ENCODE results near the gene TANC2. TPM values are rescaled to one million over a fixed set of nuclear protein-coding genes. Genes with fewer than 3 reads are reported as not detected.

The TANC2 gene
- polyA plus RNA-seq, 2 of the 4 experiments (the other 2 are of a cell fraction) = 16.3 to 33.7 TPM

GRCh38 chr17:62935523-62935922 is 30.5 kb upstream of the TANC2 start:
- no peak overlapping the region for H3K4me2 ChIP-seq
- peaks cover 5% of the 10 kb centered on the region; the same call in 2 of the 3 replicates for H3K9me3 ChIP-seq
- TF ChIP-seq, protein P1, sequence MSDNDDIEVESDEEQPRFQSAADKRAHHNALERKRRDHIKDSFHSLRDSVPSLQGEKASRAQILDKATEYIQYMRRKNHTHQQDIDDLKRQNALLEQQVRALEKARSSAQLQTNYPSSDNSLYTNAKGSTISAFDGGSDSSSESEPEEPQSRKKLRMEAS (IDR thresholded peaks at IDR 0.05) = no peak
- TF ChIP-seq ZFP36 (IDR thresholded peaks at IDR 0.05; ENCODE audit: borderline replicate concordance, partially characterized antibody) (no peak), TP53 (CRISPR knock-in tag; IDR thresholded peaks at IDR 0.05) (no peak), HDAC2 (IDR thresholded peaks at IDR 0.05) (no peak), ZSCAN20 (CRISPR knock-in tag; IDR thresholded peaks at IDR 0.05) (no peak), RARB (CRISPR knock-in tag; IDR thresholded peaks at IDR 0.05) (no peak), RFX5 (IDR thresholded peaks at IDR 0.05) (no peak), NFE2L2 (conservative IDR thresholded peaks at IDR 0.05; ENCODE audit: low read length) (no peak), FOSB (CRISPR knock-in tag; IDR thresholded peaks at IDR 0.05) (no peak), POLR2A (IDR thresholded peaks at IDR 0.05; ENCODE audit: low read length) (no peak), CBX8 (IDR thresholded peaks at IDR 0.05) (no peak), JUN (IDR thresholded peaks at IDR 0.05) (no peak), CHD4 (IDR thresholded peaks at IDR 0.05; ENCODE audit: borderline replicate concordance) (no peak)
- TF ChIP-seq, protein P2, sequence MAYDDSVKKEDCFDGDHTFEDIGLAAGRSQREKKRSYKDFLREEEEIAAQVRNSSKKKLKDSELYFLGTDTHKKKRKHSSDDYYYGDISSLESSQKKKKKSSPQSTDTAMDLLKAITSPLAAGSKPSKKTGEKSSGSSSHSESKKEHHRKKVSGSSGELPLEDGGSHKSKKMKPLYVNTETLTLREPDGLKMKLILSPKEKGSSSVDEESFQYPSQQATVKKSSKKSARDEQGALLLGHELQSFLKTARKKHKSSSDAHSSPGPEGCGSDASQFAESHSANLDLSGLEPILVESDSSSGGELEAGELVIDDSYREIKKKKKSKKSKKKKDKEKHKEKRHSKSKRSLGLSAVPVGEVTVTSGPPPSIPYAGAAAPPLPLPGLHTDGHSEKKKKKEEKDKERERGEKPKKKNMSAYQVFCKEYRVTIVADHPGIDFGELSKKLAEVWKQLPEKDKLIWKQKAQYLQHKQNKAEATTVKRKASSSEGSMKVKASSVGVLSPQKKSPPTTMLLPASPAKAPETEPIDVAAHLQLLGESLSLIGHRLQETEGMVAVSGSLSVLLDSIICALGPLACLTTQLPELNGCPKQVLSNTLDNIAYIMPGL (CRISPR knock-in tag; IDR thresholded peaks at IDR 0.05; ENCODE audit: borderline replicate concordance) = no peak
- WGBS (ENCODE audit: missing lambda C conversion rate) = 81% methylated on average over 2 of the region's 2 CpGs
- no peaks in the 10 kb centered on the region for H3K4me1 ChIP-seq
- CTCF ChIA-PET = interaction anchor here (0.8 to 2.2 kb wide), 7 partner anchors 7 to 40 kb away, joined by 3 to 10 read pairs (median 4); no protein-coding TSS in a partner anchor
- ATAC-seq (no peak), DNase-seq (ENCODE audit: low read depth in 1 of 2, low spot score in 1 of 2) (no peak), FAIRE-seq (no peak)
- no peak overlapping the region for H3K4me3 ChIP-seq
- POLR2A ChIA-PET = no interaction called here
- no peak overlapping the region for H3K27ac ChIP-seq

- Histone ChIP-seq H3K4me2 (no peak overlapping the region), H3K27ac (no peak overlapping the region), H3K4me3 (no peak overlapping the region), H3K9me3 (peaks cover 24% of the 10 kb centered on the region; the same call in 2 of the 3 replicates), H3K4me1 (no peaks in the 10 kb centered on the region)
- DNase-seq (ENCODE audit: low read depth in 1 of 2, low spot score in 1 of 2) = no peak
- ATAC-seq = no peak
- ChIA-PET CTCF (no interaction called here), POLR2A (no interaction called here)
- WGBS (ENCODE audit: missing lambda C conversion rate) = 3% methylated on average over 1 of the region's 1 CpG
- TF ChIP-seq RNF2 (IDR thresholded peaks at IDR 0.05; ENCODE audit: borderline replicate concordance, low read depth) (no peak), MAFK (IDR thresholded peaks at IDR 0.05; ENCODE audit: partially characterized antibody) (peak; percentile 96)
- FAIRE-seq = no peak
These were observed 28.4 kb upstream of the TANC2 start for GRCh38 chr17:62937606-62938005.

- Histone ChIP-seq H3K4me3 (no peak overlapping the region), H3K4me2 (no peak overlapping the region), H3K27ac (no peak overlapping the region), H3K9me3 (peaks cover 25% of the 10 kb centered on the region; the same call in 2 of the 3 replicates), H3K4me1 (no peaks in the 10 kb centered on the region)
- POLR2A ChIA-PET = no interaction called here
- ATAC-seq = no peak
- no peak for DNase-seq (ENCODE audit: low read depth in 1 of 2, low spot score in 1 of 2)
- WGBS (ENCODE audit: missing lambda C conversion rate) = 17% methylated on average over 4 of the region's 4 CpGs
- FAIRE-seq = no peak
- CTCF ChIA-PET = no interaction called here
- TF ChIP-seq GATA3 (IDR thresholded peaks at IDR 0.05; ENCODE audit: borderline replicate concordance) (no peak), CEBPB (IDR thresholded peaks at IDR 0.05) (0 out of 4 replicates have a peak, but pooled peaks of 1 of the 2 experiments have one; percentile 18)
These were observed 24.6 kb upstream of the TANC2 start for GRCh38 chr17:62941358-62941991.

DNA sequence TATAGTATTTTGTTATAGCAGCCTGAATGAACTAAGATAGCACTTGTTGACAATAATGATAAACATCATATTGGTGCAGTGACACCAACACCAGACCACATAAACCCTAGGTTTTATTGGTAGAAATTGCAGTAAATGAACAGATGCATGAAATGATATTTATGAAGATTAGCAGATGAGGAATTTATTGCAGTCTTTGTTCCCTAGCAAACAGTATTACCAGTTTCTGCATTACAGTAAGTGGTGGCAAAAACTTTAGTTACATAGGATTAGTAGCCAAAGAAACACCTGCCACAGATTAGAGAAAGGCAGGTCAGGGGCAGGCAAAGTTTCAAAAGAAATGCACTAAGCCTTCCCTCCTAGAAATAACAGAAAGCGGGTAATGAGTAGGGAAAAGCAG is 17.7 kb upstream of the TANC2 start:
- ATAC-seq (no peak), FAIRE-seq (no peak), DNase-seq (ENCODE audit: low read depth in 1 of 2, low spot score in 1 of 2) (no peak)
- no peak overlapping the region for H3K27ac ChIP-seq
- H3K4me1 ChIP-seq = peaks cover 10% of the 10 kb centered on the region
- no peak overlapping the region for H3K4me2 ChIP-seq
- CTCF ChIA-PET = interaction anchor here (1.3 kb wide), 1 partner anchor 11 kb away, joined by 3 read pairs; no protein-coding TSS in a partner anchor
- POLR2A ChIA-PET = no interaction called here
- 97% methylated on average over 1 of the region's 1 CpG for WGBS (ENCODE audit: missing lambda C conversion rate)
- no peaks in the 10 kb centered on the region for H3K9me3 ChIP-seq
- H3K4me3 ChIP-seq = no peak overlapping the region
- TF ChIP-seq POLR2A (IDR thresholded peaks at IDR 0.05; ENCODE audit: low read length) = no peak
- TF ChIP-seq ZC3H11A (IDR thresholded peaks at IDR 0.05) = no peak
- TF ChIP-seq NFE2L2 (conservative IDR thresholded peaks at IDR 0.05; ENCODE audit: low read length) = no peak
- TF ChIP-seq, protein P3, sequence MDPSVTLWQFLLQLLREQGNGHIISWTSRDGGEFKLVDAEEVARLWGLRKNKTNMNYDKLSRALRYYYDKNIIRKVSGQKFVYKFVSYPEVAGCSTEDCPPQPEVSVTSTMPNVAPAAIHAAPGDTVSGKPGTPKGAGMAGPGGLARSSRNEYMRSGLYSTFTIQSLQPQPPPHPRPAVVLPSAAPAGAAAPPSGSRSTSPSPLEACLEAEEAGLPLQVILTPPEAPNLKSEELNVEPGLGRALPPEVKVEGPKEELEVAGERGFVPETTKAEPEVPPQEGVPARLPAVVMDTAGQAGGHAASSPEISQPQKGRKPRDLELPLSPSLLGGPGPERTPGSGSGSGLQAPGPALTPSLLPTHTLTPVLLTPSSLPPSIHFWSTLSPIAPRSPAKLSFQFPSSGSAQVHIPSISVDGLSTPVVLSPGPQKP (IDR thresholded peaks at IDR 0.05; ENCODE audit: low read depth, low read length) = no peak
- TF ChIP-seq KDM5A (IDR thresholded peaks at IDR 0.05) = no peak
- TF ChIP-seq, protein P2 (CRISPR knock-in tag; IDR thresholded peaks at IDR 0.05; ENCODE audit: borderline replicate concordance) = no peak
- TF ChIP-seq HDAC2 (IDR thresholded peaks at IDR 0.05) = no peak
- no peak for TF ChIP-seq RCOR1 (IDR thresholded peaks at IDR 0.05; ENCODE audit: low read depth, low read length)
- no peak for TF ChIP-seq RFX5 (IDR thresholded peaks at IDR 0.05)
- TF ChIP-seq ZNF302 (CRISPR knock-in tag; IDR thresholded peaks at IDR 0.05) = no peak
- TF ChIP-seq KDM1A (IDR thresholded peaks at IDR 0.05; ENCODE audit: low read depth) = no peak
- TF ChIP-seq, protein P4, sequence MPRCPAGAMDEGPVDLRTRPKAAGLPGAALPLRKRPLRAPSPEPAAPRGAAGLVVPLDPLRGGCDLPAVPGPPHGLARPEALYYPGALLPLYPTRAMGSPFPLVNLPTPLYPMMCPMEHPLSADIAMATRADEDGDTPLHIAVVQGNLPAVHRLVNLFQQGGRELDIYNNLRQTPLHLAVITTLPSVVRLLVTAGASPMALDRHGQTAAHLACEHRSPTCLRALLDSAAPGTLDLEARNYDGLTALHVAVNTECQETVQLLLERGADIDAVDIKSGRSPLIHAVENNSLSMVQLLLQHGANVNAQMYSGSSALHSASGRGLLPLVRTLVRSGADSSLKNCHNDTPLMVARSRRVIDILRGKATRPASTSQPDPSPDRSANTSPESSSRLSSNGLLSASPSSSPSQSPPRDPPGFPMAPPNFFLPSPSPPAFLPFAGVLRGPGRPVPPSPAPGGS (IDR thresholded peaks at IDR 0.05) = no peak
- TF ChIP-seq NPAS2 (CRISPR knock-in tag; IDR thresholded peaks at IDR 0.05; ENCODE audit: borderline replicate concordance) = no peak
